Ishikawa (cell line): ENCODE measurements around the gene PDLIM1.

ENCODE experiments used
- CEBPB ChIP-seq: IDR thresholded peaks from 2 replicates; pipeline ENCODE4 v1.6.1; 2012
- EGR1 ChIP-seq: IDR thresholded peaks from 2 replicates; pipeline ENCODE4 v1.6.1; 2012
- NFIC ChIP-seq: IDR thresholded peaks from 2 replicates; pipeline ENCODE4 v1.6.1; 2012
- USF1 ChIP-seq: IDR thresholded peaks from 2 replicates; pipeline ENCODE4 v1.6.1; 2012
- ZBTB7A ChIP-seq: IDR thresholded peaks from 2 replicates; pipeline ENCODE4 v1.6.1; 2012; ENCODE audit warnings: low read depth
- TF ChIP-seq, protein P1 (sequence below): IDR thresholded peaks from 2 replicates; pipeline ENCODE4 v1.6.1; 2012; ENCODE audit warnings: low read depth, mild to moderate bottlenecking

DNA sequence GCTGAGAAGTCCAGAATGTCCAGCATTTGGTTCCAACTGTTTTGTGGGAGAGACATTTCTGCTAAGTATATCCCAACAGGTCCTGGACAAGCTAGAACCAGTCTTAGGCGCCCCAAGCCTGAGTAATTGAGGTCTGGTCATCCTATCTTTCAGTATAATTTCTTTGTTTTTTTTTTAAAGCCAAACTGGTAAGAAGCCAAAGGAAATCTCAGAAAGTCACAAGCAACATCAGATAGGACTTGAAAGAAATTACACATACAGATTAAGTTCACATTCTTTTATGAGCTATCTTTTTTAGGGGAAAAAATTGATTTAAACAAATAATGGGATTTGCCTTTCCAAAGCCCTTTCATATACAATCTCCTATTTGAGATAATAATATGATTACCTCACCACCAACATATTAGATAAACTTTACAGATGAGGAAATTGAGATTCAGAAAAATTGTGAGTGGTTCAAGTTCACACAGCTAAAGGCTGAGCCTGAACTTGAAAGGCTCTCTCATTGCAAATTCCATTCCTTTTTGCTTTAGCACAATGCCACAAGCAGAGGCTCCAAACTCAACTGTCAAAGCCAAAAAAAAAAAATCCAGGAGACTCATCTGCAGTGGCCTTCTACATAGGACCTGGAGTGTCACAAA, 15.0 kb downstream of the PDLIM1 start:
- TF ChIP-seq NFIC (no peak), EGR1 (no peak), USF1 (no peak), CEBPB (no peak), ZBTB7A (no peak)
- TF ChIP-seq, protein P1, sequence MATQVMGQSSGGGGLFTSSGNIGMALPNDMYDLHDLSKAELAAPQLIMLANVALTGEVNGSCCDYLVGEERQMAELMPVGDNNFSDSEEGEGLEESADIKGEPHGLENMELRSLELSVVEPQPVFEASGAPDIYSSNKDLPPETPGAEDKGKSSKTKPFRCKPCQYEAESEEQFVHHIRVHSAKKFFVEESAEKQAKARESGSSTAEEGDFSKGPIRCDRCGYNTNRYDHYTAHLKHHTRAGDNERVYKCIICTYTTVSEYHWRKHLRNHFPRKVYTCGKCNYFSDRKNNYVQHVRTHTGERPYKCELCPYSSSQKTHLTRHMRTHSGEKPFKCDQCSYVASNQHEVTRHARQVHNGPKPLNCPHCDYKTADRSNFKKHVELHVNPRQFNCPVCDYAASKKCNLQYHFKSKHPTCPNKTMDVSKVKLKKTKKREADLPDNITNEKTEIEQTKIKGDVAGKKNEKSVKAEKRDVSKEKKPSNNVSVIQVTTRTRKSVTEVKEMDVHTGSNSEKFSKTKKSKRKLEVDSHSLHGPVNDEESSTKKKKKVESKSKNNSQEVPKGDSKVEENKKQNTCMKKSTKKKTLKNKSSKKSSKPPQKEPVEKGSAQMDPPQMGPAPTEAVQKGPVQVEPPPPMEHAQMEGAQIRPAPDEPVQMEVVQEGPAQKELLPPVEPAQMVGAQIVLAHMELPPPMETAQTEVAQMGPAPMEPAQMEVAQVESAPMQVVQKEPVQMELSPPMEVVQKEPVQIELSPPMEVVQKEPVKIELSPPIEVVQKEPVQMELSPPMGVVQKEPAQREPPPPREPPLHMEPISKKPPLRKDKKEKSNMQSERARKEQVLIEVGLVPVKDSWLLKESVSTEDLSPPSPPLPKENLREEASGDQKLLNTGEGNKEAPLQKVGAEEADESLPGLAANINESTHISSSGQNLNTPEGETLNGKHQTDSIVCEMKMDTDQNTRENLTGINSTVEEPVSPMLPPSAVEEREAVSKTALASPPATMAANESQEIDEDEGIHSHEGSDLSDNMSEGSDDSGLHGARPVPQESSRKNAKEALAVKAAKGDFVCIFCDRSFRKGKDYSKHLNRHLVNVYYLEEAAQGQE = no peak
